SKM-1 (cell line): ENCODE measurements around the gene PEX10.

ENCODE experiments used
- DNase-seq: peaks from one replicate; lab custom pipeline; 2025; ENCODE audit not compliant: unreplicated experiment; lab: John Stamatoyannopoulos, UW

Gene PEX10

DNA sequence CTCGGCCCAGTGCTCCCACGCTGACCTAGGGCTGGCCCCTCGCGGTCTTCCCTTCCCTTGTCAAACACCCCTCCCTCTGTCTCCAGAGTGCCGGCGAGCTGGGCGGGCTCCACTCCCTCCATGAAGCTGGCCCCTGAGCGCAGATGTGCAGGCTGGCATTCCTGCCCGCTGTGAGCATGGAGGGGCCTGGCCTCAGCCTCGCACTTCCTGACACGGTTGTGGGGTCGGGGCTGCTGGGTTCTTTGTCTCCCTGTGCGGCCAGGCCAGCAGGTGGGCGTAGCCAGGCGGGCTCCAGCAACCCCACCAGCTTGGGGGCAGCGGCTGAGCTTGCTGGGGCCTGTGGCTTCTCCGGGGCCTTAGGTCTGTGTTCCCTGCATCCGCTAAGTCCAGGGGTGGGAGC lies 14.2 kb upstream of the PEX10 start:
- DNase-seq, result no peak

DNA sequence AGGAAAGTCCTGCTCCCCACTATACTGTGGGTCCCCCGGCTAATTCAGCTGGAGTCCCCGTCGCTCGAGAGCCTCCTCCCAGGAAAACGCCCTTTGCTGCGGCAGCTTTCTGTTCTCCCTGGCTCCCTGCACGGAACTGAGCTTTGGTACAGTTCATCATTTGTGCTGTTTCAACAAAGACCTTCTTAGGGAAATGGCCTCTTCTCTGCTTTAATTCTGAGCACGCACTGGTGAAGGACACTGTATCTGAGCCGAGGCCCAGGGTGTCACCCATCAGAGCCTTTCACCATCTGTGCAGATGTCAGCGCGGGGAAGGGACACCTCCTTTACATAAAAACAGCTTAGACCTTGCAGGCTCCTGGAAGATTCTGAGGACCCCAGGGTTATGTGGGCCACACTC lies 13.5 kb upstream of the PEX10 start:
- no peak for DNase-seq

DNA sequence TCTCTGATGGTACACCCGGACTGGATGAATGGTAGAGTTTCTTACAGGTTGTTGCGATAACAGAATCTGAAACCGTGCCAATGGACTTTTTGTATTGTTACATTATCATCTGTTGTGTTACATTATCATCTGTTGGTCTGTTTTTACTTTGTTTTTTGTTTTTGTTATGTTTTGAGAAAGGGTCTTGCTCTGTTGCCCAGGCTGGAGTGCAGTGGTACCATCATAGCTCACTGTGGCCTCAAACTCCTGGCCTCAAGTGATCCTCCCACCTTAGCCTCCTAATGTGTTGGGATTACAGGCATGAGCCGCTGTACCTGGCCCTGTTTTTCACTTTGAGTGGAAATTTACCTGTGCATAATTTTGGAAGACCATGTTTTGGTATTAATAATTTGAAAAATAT lies 10.2 kb upstream of the PEX10 start:
- no peak for DNase-seq

DNA sequence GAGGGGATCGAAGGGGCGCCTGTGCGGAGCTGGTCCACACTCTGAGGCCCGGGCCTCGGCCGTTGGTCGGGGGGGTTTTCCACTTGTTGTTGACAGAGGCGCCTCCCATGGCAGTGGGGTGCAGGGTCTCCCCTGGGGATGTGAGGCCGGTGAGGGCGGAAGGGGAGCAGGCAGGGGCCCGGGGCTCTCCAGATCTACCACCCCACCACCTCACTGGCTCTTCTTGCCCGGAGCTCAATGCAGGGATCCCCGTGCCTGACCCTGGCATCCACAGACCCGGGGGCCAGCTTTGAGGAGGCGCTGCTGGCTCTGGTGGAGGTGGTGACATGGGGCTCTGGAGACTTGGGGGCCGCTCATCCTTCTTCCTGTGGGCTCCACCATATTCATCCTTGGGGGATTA lies 7.1 kb upstream of the PEX10 start:
- DNase-seq, result no peak

DNA sequence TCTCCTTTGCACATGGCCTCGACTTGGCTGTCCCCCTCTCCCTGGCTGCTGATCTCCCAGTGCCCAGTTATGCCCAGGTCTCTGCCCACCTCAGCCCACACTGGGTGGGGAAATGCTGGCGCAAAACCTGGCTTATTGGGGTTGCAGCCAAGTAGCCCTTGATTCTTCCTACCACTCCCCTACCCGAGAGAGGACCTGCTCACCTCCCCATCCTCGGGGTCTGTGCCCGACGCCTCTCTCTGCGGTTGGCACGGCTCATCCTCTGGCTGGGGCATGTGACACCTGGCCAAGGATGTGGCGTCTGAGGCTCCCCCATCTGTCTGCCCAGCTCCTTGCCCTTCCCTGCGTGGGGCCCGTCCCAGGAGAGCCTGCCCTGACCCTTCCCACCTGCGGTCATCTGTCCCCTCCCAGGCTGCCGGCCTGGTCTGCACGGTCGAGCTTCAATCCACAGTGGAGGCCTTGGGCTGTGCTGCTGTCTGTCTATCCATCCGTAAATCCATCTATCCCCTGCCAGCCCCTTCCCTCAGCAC lies 6.5 kb upstream of the PEX10 start:
- no peak for DNase-seq

DNA sequence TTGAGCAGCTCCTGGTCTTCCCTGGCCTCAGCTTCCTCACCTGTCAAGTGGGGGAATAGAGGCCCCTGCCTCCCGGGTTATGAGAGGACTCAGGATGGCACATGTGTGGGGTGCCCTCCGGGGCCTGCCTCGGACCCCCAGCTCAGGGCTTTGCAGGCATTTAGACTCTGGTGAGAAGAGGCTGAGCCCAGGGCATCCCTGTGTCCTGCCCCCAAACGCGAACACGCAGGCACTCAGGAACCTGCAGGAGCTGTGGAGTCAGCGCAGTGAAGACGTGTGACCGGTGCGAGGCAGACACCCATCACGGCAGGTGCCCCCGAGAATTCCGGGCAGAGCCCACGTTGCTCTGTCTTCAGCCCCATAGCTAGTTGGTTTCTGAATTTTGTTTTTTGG lies 5.5 kb upstream of the PEX10 start:
- DNase-seq, result no peak

DNA sequence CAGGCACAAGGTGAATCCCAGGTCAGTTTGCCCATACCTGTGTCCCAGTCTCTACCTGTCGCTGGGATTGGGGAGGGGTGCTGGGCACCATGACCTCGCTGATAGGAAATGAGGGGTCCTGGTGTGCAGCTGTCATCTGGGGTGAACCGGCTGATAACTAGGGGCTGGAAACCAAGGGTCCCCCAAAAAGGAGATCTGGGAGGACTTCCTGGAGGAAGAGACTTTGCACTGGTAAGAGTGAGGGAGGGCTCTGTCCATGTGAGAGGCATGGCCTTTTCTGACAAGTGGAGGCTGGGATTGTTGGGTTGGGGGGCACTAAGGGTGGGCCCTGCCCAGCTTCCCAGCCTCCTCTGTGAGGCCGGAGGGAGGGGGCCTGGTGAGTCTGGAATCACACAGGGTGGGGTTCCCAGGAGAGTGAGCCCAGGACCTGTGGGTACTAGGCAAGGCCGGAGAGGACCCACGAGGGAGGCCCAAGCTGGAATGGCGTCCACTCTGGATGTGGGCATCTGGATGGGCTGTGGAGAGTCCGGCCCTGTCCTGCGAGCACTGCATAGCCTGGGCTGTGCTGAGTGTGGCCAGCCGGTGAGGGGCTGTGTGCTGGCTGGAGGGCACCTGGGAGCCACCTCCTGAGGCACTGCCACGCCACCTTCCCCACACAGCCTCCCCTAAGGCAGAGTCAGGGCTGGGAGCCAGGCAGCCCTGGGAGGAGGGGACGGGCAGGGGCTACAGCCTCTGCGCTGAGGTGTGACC lies 4.9 kb upstream of the PEX10 start:
- no peak for DNase-seq

DNA sequence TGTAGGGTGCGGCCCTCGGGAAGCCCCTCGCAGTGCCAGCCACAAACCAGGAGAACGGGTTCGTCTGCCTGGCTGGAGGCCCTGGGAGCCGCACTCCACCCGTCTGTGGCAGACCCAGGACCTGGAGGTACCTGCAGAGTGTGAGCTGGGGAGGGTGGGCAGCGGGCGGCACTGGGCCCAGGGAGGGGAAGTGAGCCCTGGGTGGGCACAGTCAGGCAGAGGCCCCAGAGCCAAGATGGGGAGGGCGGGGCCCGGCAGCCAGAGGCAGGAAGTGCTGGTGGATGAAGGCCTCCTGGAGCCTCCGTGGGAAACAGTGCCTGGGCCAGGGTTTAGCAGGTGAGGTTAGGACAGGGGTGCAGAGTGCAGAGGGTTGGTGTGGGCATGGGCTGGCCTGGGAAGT lies 4.0 kb upstream of the PEX10 start:
- no peak for DNase-seq

DNA sequence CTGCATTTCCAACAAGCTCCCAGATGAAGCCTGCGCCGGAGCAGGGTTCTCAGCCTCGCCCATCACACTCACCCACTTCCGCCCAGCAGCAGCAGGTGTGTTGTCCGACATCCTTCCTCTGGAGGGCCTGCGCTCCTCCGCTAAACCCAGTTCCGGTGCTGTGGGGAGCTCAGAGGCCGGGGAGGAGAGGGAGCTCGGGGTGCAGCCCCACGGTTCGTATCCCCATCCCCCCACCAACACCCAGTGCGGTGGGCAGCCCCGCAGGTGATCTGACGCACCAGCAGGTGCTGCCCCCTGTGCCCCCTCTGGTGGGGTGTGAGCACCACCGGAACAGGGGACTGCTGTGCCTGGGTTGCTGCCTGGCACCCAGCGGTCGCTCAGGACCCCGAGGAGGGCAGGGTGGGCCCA lies 3.4 kb upstream of the PEX10 start:
- DNase-seq, result no peak

DNA sequence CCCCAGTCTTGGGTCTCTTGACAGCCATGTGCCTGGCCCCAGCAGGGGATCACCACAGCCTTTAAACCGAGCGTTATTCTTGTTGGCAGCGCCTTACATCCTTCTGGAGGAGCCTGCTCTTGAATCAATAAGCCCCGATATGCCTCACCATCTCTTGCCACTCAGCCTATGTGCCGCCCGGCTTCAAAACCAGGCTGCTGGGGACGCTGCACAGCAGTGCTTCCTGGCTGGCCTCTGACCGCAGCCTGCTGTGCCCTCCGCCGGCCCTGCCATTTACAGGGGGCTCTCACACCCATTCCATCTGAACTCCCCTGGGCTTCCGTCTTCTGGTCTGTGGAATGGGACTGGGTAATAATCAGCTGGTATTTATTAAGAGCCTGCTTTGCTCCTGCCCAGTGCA lies 3.0 kb upstream of the PEX10 start:
- DNase-seq, result no peak

DNA sequence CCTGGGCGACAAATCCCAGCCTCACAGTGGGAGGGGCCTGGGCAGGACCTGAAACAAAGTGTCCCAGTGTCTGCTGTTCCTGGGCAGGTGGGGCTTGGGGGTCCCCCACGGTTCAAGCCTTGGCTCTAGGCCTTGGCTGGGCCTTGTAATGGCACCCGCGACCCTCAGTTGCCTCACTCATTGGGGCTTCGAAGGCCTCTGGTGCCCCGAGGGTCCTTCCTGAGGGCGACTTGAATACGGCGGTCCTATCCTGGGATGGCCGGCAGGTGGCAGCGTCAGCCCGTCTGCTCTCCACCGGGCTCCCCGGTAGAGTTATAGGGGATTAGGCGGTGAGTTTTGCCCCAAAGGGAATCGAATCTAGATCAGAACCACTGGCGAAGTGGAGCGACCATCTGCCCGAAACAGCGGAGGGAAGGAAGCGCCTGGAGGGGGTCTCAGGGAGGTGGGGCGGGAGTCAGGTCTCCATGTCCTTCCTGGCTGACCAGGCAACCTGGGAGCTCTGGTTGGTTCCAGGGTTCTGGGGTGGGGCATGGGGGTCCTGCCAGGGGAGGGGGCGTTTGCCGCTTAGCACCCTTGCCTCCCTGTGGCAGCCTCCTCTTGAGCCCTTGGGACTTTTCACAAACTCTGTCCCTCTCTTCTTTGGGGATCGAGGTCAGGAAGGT lies 2.1 kb upstream of the PEX10 start:
- peak; percentile 29 for DNase-seq

DNA sequence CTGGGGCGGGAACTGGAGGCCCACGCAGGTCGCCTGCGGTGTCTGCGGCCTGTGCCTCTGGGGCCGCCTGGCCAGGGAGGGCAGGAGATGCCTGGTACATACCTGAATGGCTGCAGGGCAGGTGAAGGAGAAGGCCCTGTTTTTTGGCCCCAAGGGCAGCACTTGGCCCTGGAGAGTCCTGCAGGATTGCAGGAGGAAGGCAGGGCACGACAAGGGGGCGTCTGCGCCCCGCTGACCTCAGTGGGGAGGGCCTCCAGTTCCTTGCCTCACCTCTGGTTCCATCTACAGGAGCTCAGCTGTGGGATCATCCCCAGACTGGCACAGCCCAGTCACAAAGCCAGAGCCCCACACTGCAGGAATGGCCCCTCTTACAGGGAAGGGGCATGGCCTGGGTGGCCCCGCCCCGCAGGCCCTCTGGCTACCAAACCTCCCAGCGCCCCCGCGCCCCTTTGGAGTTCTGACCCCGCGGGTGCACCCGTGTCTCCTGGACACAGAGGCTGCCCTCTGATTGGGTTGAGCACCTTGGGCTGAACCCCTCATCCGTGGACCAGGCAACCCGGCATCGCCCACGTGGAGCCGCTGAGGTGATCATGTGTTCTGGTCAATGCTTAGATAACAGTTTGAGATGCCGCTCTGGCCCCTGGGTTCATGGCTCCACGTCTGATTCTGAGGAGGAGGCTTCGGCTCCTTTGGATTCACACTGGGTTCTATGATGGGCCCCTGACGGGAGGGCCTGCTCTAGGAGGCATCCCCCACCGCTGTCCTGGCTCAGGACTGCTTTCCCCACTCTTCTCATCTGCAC lies 1.3 kb upstream of the PEX10 start:
- no peak for DNase-seq

DNA sequence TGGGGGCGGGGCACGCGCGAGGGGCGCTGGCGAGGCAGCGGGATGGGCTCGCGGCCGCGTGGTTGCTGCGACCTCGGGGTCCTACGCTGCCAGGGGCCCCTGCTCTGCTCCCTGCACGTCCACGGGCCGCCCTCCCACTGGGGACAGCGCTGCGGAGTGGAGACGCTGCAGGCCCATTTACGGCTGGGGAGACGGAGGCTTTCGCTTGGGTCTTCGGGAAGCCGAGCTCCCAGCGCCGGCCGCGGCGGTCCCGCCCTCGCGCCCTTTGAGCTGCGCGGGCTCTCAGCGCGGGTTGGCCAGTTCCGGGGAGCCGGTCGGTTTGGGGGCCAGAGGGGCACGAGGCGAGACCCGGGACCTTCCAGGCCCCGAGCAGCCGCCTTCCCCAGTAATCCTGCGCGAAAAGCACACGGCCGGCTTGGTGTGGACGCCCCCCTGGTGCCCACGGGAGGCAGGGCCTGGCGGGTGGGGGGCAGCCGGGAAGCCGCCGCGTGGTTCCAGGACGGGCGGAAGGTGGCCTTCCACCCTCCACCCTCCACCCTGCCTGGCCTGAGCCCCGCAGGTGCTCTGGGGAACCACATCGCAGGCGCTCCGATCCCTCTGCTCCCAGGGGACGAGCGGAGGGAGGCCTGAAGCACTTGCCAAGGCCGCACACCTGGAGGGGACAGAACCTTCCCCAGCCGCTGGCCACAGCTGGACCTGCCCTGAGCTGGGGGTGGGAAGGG lies 570 bp upstream of the PEX10 start:
- no peak for DNase-seq

DNA sequence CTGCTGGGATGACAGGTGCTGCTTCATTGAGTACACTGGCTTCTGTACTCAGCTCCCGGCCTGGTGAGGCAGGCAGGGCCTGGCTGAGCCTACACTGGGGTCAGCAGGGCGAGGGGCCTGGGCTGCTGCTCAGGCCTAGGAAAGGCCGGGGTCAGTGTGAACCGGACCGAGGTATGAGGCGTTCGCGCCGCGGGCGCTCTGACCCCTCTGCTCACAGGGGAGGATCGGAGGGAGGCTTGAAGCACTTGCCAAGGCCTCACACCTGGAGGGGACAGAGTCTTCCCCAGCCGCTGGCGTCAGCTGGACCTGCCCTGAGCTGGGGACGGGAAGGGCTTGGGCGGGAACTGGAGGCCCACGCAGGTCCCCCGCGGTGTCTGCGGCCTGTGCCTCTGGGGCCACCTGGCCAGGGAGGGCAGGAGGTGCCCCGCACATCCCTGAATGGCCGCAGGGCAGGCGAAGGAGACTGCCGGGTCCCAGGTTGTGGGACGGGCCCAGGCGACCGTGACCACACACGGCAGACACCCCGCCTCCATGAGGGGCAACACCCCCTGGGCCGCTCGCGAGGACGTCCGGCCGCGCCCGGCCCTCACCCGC lies 466 bp downstream of the PEX10 start:
- DNase-seq, result no peak

DNA sequence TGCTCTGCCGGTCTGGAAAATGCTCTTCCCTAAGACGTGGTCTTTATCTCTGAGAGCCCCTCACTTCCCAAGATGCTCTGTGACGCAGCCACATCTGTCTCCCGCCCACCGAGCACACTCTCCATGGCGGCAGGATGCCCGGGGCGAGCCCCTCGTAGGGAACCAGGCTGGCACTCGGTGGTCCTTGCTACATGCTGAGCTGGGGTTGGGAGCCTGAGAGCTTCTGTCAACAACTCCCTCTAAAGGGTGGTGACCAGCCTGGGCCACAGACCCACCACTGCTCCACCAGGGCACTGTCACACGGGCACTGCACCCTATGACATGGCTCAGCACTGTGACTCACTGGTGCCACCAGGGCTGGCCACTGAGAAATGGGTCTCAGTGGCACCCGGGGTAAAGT lies 2.6 kb downstream of the PEX10 start:
- DNase-seq, result no peak

DNA sequence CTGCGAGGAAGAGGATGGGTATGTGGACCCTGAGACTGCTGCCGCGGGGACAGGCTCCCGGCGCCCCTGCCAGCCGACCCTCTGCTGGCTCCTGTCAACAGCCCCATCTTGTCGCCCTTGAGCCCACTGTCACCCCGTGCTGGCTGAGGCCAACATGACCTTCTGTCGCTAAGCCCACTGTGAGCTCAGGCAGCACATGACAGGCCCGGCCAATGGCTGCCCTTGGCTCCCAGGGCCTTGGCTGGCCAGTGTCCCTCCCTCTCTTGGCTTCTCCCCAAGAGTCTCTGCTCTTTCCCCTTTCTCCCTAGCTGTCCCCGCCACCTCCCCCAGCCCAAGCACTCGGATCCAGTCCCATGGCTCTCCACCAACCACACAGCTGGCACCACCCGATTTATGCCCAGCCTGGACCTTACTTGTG lies 3.5 kb downstream of the PEX10 start:
- no peak for DNase-seq

DNA sequence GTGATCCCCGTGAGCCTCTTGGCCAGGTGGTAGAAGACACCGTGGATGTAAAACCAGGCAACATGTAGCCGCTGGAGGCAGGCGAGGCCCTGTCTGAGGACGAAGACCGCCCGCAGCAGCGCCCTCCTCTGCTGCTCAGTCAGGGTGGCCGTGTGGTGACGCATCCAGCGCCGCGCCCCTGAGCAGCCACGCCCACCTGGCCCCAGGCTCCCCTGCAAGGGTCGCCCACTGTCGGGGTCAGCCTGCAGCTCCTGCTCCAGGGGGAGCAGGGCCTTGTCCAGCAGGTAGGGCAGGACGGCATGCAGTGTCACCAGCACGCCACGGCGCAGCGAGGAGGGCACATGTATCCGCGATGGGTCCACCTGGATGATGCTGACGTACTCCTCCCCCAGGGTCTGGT lies 3.9 kb downstream of the PEX10 start:
- DNase-seq, result no peak

DNA sequence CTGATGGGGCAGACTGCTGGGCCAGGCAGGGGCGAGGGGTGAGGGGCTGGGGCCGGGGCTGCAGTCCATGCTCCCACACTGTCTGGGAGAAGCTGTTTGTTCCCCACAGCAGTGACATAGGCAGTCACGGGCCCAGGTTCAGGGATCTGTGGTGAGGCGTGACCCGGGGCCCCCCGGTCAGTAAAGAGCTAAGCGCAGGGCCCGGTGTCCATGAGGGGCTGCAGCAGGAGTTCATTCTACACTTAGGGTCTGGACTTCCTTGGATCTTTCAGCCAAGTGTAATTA lies 4.4 kb downstream of the PEX10 start:
- DNase-seq, result no peak

DNA sequence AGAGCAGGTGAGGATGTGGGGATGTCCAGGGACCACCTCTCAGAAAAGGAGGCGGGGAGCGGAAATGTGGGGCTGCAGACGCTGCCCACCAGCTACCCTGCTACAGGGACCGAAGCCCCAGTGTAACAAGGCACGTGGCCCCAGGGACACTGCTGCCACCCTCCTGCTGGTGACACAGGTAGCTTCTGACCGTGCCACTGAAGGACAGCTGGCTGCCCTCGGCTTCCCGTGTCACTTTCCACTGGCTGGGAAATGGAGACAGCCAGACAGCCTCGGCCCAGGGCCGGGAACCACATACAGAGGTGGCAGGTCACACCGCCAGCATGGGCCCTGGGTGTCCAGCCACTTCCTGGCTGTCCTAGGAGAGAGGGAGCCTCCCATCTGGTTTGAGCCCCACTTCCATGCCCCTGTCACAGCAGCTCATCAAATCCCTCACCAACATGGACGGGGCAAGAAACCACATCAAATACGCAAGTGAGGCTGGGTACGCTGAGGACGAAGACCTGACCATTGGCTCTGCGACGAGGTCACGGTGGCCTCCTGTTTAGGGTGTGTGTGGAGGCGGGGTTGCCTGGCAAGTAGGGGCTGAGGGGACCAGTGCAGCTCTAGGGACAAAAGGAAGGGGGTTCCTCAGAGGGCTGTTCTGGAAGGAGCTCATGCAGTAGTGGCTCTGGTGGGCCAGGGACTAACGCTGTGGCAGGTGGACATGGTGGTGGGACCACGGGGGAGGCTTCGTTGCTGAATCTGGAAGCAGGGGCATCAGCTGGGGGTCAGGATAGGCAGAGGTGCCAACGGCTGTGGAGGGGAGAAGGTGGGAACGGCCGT lies 5.0 kb downstream of the PEX10 start:
- no peak for DNase-seq

DNA sequence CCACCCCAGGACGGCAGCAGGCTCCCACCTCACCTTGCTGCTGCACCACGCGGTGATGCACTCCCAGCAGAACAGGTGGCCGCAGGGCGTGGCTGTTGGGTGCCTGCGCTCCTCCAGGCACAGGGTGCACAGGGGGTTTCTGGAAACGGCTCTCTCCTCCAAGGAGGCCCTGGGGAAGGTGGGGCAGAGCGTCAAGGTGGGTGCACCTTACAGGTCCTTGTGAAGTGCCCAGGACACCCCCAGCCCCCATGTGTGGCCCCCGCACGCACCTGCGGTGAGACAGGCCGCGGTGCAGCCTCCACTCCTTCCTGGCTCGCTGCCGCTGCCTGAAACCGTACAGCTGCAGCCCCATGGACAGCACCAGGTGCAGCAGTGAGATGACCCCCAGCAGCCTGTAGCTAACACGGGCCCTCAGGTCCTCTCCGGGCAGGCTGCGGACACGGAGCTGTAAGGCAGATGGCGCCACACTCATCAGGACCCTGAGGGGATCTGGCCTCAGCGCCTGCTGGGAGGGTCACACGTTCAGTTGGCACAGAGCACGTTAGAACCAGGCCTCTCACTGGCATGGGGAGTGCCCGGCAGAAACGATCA lies 5.8 kb downstream of the PEX10 start:
- no peak for DNase-seq
